Right lobe of liver (tissue), 4 donors: ENCODE measurements around the gene SERHL2.
"Not testable (repeated sequence)": the region's sequence is repeated elsewhere in the genome, so short reads cannot be mapped to it uniquely, and the experiment has no call there.

Experiments used
- CTCF ChIP-seq, 4 donors: fragments of 200-600 bp in 3 of 4; fragments of 450-650 bp in 1 of 4; IDR thresholded peaks; one replicate each; pipeline versions ENCODE4 v1.5.1 to v1.8.0; 2016 to 2022; ENCODE audit warnings: antibody characterized with exemption in 4 of 4, mild to moderate bottlenecking in 2 of 4
- POLR2A ChIP-seq: fragments of 450-650 bp; IDR thresholded peaks from one replicate; pipeline ENCODE4 v1.6.1; 2017; ENCODE audit warnings: antibody characterized with exemption, mild to moderate bottlenecking
- donor health status: DM: no; HTN: no; CAD: no.
- donor health status: DM: no; HTN: no; CAD: no.
- donor health status: DM: no; HTN: yes; CAD: no.

- not testable (repeated sequence) for TF ChIP-seq CTCF (IDR thresholded peaks at IDR 0.05); POLR2A
Observed at GRCh38 chr22:42536634-42537033, 17.1 kb upstream of the SERHL2 start.
